H9 (cell line): Measurements from ENCODE around the gene MUTYH. TPM values are rescaled to one million over a fixed set of nuclear protein-coding genes. Genes with fewer than 3 reads are reported as not detected.
"Not testable (repeated sequence)": the region's sequence is repeated elsewhere in the genome, so short reads cannot be mapped to it uniquely, and the experiment has no call there.

Experiments
- DNase-seq: peaks from one replicate; pipeline ENCODE4 v3.0.0-alpha.2; 2017
- H2AFZ ChIP-seq: one replicate; pipeline ENCODE4 v1.6.1; 2013; ENCODE audit warnings: mild to moderate bottlenecking, low read length, control low read depth, moderate library complexity
- H2AK5ac ChIP-seq: 2 replicates; pipeline ENCODE4 v1.6.1; 2013; ENCODE audit warnings: low read length, control low read depth, mixed read lengths; ENCODE audit not compliant: insufficient read length
- H2BK120ac ChIP-seq: one replicate; pipeline ENCODE4 v1.6.1; 2013; ENCODE audit warnings: low read depth, mild to moderate bottlenecking, low read length, control low read depth, inconsistent platforms; ENCODE audit not compliant: poor library complexity, severe bottlenecking
- H2BK12ac ChIP-seq: 2 replicates; pipeline ENCODE4 v1.6.1; 2013; ENCODE audit warnings: low read length, control low read depth, mixed read lengths, low read depth; ENCODE audit not compliant: insufficient read length
- H2BK15ac ChIP-seq: 2 replicates; pipeline ENCODE4 v1.6.1; 2013; ENCODE audit warnings: low read depth, low read length, control low read depth
- H2BK20ac ChIP-seq: one replicate; pipeline ENCODE4 v1.6.1; 2013; ENCODE audit warnings: low read depth, mild to moderate bottlenecking, low read length, control low read depth, inconsistent platforms; ENCODE audit not compliant: poor library complexity, severe bottlenecking
- H2BK5ac ChIP-seq: 2 replicates; pipeline ENCODE4 v1.6.1; 2013; ENCODE audit warnings: low read length, control low read depth, mixed read lengths; ENCODE audit not compliant: insufficient read length
- H3K14ac ChIP-seq: 2 replicates; pipeline ENCODE4 v1.6.1; 2013; ENCODE audit warnings: low read length, control low read depth; ENCODE audit not compliant: insufficient read depth
- H3K18ac ChIP-seq: 2 replicates; pipeline ENCODE4 v1.6.1; 2013; ENCODE audit warnings: low read depth, mild to moderate bottlenecking, mixed read lengths, low read length, control low read depth; ENCODE audit not compliant: insufficient read length
- H3K23ac ChIP-seq: 2 replicates; pipeline ENCODE4 v1.6.1; 2013; ENCODE audit warnings: low read length, control low read depth, mixed read lengths, low read depth; ENCODE audit not compliant: insufficient read length
- H3K23me2 ChIP-seq: 2 replicates; pipeline ENCODE4 v1.6.1; 2013; ENCODE audit warnings: low read depth, mild to moderate bottlenecking, mixed read lengths, low read length, control low read depth; ENCODE audit not compliant: insufficient read length, poor library complexity, severe bottlenecking
- H3K27ac ChIP-seq: 2 replicates; pipeline ENCODE4 v1.5.1; 2013; ENCODE audit warnings: low read length, control low read depth, mixed read lengths, low read depth; ENCODE audit not compliant: insufficient read length
- H3K27me3 ChIP-seq: 2 replicates; pipeline ENCODE4 v1.6.1; 2013; ENCODE audit warnings: low read length, control low read depth, inconsistent platforms; ENCODE audit not compliant: insufficient read depth
- H3K4ac ChIP-seq: 2 replicates; pipeline ENCODE4 v1.6.1; 2013; ENCODE audit warnings: low read depth, mild to moderate bottlenecking, control low read depth, inconsistent platforms, low read length, moderate library complexity
- H3K4me1 ChIP-seq: 2 replicates; pipeline ENCODE4 v1.6.1; 2013; ENCODE audit warnings: low read length, control low read depth, inconsistent platforms; ENCODE audit not compliant: insufficient read depth
- H3K4me2 ChIP-seq: 2 replicates; pipeline ENCODE4 v1.6.1; 2013; ENCODE audit warnings: low read length, control low read depth, mixed read lengths; ENCODE audit not compliant: insufficient read length, insufficient read depth
- H3K56ac ChIP-seq: 2 replicates; pipeline ENCODE4 v1.6.1; 2013; ENCODE audit warnings: low read depth, mild to moderate bottlenecking, mixed read lengths, low read length, control low read depth; ENCODE audit not compliant: insufficient read length
- H3K79me1 ChIP-seq: 2 replicates; pipeline ENCODE4 v1.6.1; 2013; ENCODE audit warnings: low read depth, mild to moderate bottlenecking, moderate library complexity, low read length, control low read depth, inconsistent platforms; ENCODE audit not compliant: insufficient read depth, poor library complexity, severe bottlenecking
- H3K79me2 ChIP-seq: 2 replicates; pipeline ENCODE4 v1.6.1; 2013; ENCODE audit warnings: low read length, control low read depth, inconsistent platforms; ENCODE audit not compliant: insufficient read depth
- H3K9ac ChIP-seq: 2 replicates; pipeline ENCODE4 v1.6.1; 2013; ENCODE audit warnings: low read length, control low read depth, mixed read lengths; ENCODE audit not compliant: insufficient read length; ENCODE audit errors: extremely low read depth
- H3K9me3 ChIP-seq: one replicate; pipeline ENCODE4 v1.6.1; 2013; ENCODE audit warnings: low read depth, low read length, inconsistent platforms; ENCODE audit not compliant: control insufficient read depth
- H3T11ph ChIP-seq: one replicate; pipeline ENCODE4 v1.6.1; 2013; ENCODE audit warnings: mild to moderate bottlenecking, low read length, control low read depth, inconsistent platforms
- H4K20me1 ChIP-seq: one replicate; pipeline ENCODE4 v1.6.1; 2013; ENCODE audit not compliant: control insufficient read depth, insufficient read length, insufficient read depth
- H4K5ac ChIP-seq: 2 replicates; pipeline ENCODE4 v1.6.1; 2013; ENCODE audit warnings: low read depth, mild to moderate bottlenecking, mixed read lengths, low read length, control low read depth; ENCODE audit not compliant: insufficient read length
- H4K8ac ChIP-seq: replicated peaks from 2 replicates; pipeline ENCODE4 v1.6.1; 2013; ENCODE audit warnings: low read length, control low read depth, mixed read lengths, low read depth; ENCODE audit not compliant: insufficient read length
- H4K91ac ChIP-seq: 2 replicates; pipeline ENCODE4 v1.6.1; 2013; ENCODE audit warnings: low read depth, mild to moderate bottlenecking, moderate library complexity, mixed read lengths, low read length, control low read depth; ENCODE audit not compliant: insufficient read length
- H3K27ac Mint-ChIP-seq, 3 experiments: 2 replicates in 2 of 3; 3 replicates in 1 of 3; pipeline ENCODE4 v1.8.0; 2020 to 2021; ENCODE audit warnings: mixed read lengths in 3 of 3, mild to moderate bottlenecking in 1 of 3, moderate library complexity in 1 of 3
- H3K27me3 Mint-ChIP-seq: 2 replicates; pipeline ENCODE4 v1.8.0; 2021; ENCODE audit warnings: low read depth, mild to moderate bottlenecking, moderate library complexity, mixed read lengths
- H3K36me3 Mint-ChIP-seq, 3 experiments: 2 replicates in 2 of 3; 3 replicates in 1 of 3; pipeline ENCODE4 v1.8.0; 2020 to 2021; ENCODE audit warnings: low read depth in 3 of 3, mixed read lengths in 3 of 3; ENCODE audit not compliant: insufficient read depth in 1 of 3
- H3K4me1 Mint-ChIP-seq, 2 experiments: 2 replicates each; pipeline ENCODE4 v1.8.0; 2020; ENCODE audit warnings: mixed read lengths in 2 of 2
- H3K4me3 Mint-ChIP-seq, 2 experiments: 2 replicates in 1 of 2; 3 replicates in 1 of 2; pipeline ENCODE4 v1.8.0; 2020 to 2021; ENCODE audit warnings: mild to moderate bottlenecking in 2 of 2, mixed read lengths in 2 of 2, moderate library complexity in 1 of 2
- H3K9me3 Mint-ChIP-seq, 2 experiments: 2 replicates in 1 of 2; 3 replicates in 1 of 2; pipeline ENCODE4 v1.8.0; 2020; ENCODE audit warnings: mild to moderate bottlenecking in 2 of 2, mixed read lengths in 2 of 2, moderate library complexity in 1 of 2
- CTCF ChIP-seq: fragments of 200-600 bp; sonication (generic); conservative IDR thresholded peaks from 3 replicates; pipeline ENCODE4 v1.8.0; 2021; ENCODE audit warnings: antibody characterized with exemption, mild to moderate bottlenecking
- WGBS: extraction: QIAGEN DNeasy Blood & Tissue Kit; methylation state at CpG from one replicate; pipeline ENCODE4 v1.1.7; 2013; ENCODE audit warnings: missing lambda C conversion rate, low lambda C conversion rate, mixed read lengths; ENCODE audit not compliant: insufficient read length; ENCODE audit errors: extremely low coverage; 5-methylcytosine and 5-hydroxymethylcytosine counted together
- total RNA-seq: library from RNA; stranded (reverse); gene quantifications from 2 replicates; pipeline ENCODE4 v1.2.1, GENCODE V29; 2021

Gene MUTYH
- total RNA-seq, 1 experiment from 2014 or later, result 52.6 TPM

GRCh38 chr1:45385302-45385701, 45.1 kb upstream of the MUTYH start:
- no peak overlapping the region for H3K23ac ChIP-seq
- no peak overlapping the region for H2AFZ ChIP-seq
- no peak for TF ChIP-seq CTCF
- no peak overlapping the region for H3T11ph ChIP-seq
- Mint-ChIP-seq H3K27me3 (no peaks in the 10 kb centered on the region), H3K4me1 (no peaks in the 10 kb centered on the region), H3K9me3 (no peaks in the 10 kb centered on the region), H3K36me3 (no peaks in the 10 kb centered on the region), H3K4me3 (no peak overlapping the region), H3K27ac (no peak overlapping the region)
- H3K18ac ChIP-seq, result no peak overlapping the region
- no peaks in the 10 kb centered on the region for H3K79me1 ChIP-seq
- no peak overlapping the region for H3K27ac ChIP-seq
- H2BK20ac ChIP-seq, result no peak overlapping the region
- H3K4ac ChIP-seq, result no peak overlapping the region
- no peaks in the 10 kb centered on the region for H3K9me3 ChIP-seq
- H2BK12ac ChIP-seq, result no peak overlapping the region
- no peaks in the 10 kb centered on the region for H4K20me1 ChIP-seq
- no peak overlapping the region for H3K9ac ChIP-seq
- H2BK5ac ChIP-seq, result no peak overlapping the region
- no peak overlapping the region for H3K56ac ChIP-seq
- DNase-seq, result no peak
- no peak overlapping the region for H4K5ac ChIP-seq
- no peak overlapping the region for H3K14ac ChIP-seq
- H4K91ac ChIP-seq, result no peak overlapping the region
- no peak overlapping the region for H2BK15ac ChIP-seq
- H3K23me2 ChIP-seq, result no peaks in the 10 kb centered on the region
- H3K27me3 ChIP-seq, result no peaks in the 10 kb centered on the region
- no peaks in the 10 kb centered on the region for H3K79me2 ChIP-seq
- no peak overlapping the region for H2AK5ac ChIP-seq
- H2BK120ac ChIP-seq, result no peak overlapping the region
- H3K4me2 ChIP-seq, result no peak overlapping the region
- no peaks in the 10 kb centered on the region for H3K4me1 ChIP-seq
- no CpG with 5 or more reads among the region's 3 CpGs for WGBS
- no peak overlapping the region for H4K8ac ChIP-seq

GRCh38 chr1:45384213-45384612, 44.0 kb upstream of the MUTYH start:
- not testable (repeated sequence) for H3K79me1 ChIP-seq, H2BK120ac ChIP-seq, H3K9me3 ChIP-seq, H2BK12ac ChIP-seq, H3K27me3 Mint-ChIP-seq, H3K4ac ChIP-seq, H3K27ac Mint-ChIP-seq, H3K23me2 ChIP-seq, H3T11ph ChIP-seq, H4K8ac ChIP-seq, H3K79me2 ChIP-seq, H2AFZ ChIP-seq, H3K9me3 Mint-ChIP-seq, H3K18ac ChIP-seq, H3K4me3 Mint-ChIP-seq, H3K4me1 Mint-ChIP-seq, DNase-seq, H3K27ac ChIP-seq, H3K4me2 ChIP-seq, H2BK20ac ChIP-seq, H2AK5ac ChIP-seq, H2BK5ac ChIP-seq, H4K91ac ChIP-seq, H3K4me1 ChIP-seq, H3K36me3 Mint-ChIP-seq, H3K23ac ChIP-seq, H4K5ac ChIP-seq, H3K56ac ChIP-seq, H3K9ac ChIP-seq, H2BK15ac ChIP-seq, H3K27me3 ChIP-seq, H4K20me1 ChIP-seq, H3K14ac ChIP-seq
- no CpG with 5 or more reads among the region's 4 CpGs for WGBS
